Measurements from ENCODE around the gene GNB1. TPM values are rescaled to one million over a fixed set of nuclear protein-coding genes. Genes with fewer than 3 reads are reported as not detected.
A peak's percentile ranks its signal among the peaks of the same experiment; 100 is the strongest.

GNB1 gene
- polyA plus RNA-seq, 1 experiment = 400 TPM

DNA sequence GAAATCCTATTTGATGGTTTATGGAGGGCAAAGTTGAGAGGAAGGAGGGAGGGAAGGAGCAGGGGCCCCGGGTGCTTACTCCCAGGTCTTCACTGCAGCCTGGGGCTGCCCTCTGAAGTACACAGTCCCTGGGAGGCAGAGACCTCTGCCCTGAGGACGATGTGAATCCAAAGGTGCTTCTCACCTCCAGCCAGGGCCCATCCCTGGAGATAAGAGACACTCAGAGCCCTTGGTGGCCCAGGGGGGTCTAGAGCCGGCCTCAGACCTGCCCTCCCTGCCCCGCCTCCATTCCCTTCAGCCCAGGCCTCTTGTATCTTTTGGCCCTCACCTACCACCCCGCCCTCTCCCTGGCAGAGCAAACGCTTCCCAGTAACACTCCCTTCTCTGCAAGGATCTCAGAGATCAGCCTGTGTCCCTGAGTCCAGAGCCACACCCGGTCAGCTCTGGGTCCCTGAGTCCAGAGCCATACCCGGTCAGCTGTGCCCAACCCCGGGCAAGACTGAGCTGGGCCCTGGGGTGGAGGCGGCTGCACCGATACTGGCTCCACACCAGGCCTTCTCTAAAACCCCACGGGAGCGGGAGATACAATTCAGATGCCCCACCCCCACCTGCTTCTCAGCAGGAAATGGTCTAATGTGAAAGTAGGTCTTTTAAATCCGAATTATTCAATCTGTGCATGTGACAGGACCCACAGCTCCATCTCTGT is 3.6 kb upstream of the GNB1 start:
- TF ChIP-seq, protein P1, sequence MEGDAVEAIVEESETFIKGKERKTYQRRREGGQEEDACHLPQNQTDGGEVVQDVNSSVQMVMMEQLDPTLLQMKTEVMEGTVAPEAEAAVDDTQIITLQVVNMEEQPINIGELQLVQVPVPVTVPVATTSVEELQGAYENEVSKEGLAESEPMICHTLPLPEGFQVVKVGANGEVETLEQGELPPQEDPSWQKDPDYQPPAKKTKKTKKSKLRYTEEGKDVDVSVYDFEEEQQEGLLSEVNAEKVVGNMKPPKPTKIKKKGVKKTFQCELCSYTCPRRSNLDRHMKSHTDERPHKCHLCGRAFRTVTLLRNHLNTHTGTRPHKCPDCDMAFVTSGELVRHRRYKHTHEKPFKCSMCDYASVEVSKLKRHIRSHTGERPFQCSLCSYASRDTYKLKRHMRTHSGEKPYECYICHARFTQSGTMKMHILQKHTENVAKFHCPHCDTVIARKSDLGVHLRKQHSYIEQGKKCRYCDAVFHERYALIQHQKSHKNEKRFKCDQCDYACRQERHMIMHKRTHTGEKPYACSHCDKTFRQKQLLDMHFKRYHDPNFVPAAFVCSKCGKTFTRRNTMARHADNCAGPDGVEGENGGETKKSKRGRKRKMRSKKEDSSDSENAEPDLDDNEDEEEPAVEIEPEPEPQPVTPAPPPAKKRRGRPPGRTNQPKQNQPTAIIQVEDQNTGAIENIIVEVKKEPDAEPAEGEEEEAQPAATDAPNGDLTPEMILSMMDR (IDR thresholded peaks at IDR 0.05; ENCODE audit: low read depth, low read length) = no peak
- no peak for DNase-seq (ENCODE audit: low read depth, low spot score)
- no peaks in the 10 kb centered on the region for H3K9me3 ChIP-seq (ENCODE audit: control insufficient read depth, insufficient read depth, low read length)
- peaks cover under 1% of the 10 kb centered on the region for H3K27me3 ChIP-seq (ENCODE audit: control insufficient read depth, insufficient read depth, low read length)
- no peak overlapping the region for H3K27ac ChIP-seq (ENCODE audit: low read depth, low read length)
- no peak overlapping the region for H3K4me3 ChIP-seq (ENCODE audit: low read depth, low read length)
- ChIA-PET POLR2A (interaction anchor here (0.6 kb wide), 1 partner anchor 15 kb away, joined by 8 read pairs; no protein-coding TSS in a partner anchor), CTCF (interaction anchor here (2.5 kb wide), 1 partner anchor 11 kb away, joined by 15 read pairs; no protein-coding TSS in a partner anchor)

DNA sequence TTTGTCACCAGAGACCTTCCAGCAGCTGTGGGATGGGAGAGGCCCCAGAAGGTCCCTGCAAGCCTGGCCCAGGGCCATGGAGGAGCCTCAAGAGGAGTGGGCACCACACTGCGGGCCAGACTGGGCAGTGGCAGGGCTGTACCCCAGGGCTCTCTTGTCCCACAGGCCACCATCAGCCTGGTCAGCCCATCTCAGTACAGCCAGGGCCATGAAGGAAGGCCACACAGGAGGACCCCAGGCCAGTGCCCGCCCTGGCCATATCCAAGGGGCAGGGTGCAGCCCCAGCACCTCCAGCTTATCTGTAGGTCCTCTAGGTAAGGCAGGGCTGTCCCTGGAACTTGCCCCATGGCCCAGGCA is 3.1 kb upstream of the GNB1 start:
- ChIA-PET CTCF (no interaction called here), POLR2A (no interaction called here)
- no peaks in the 10 kb centered on the region for H3K27me3 ChIP-seq (ENCODE audit: control insufficient read depth, insufficient read depth, low read length)
- no peak overlapping the region for H3K4me3 ChIP-seq (ENCODE audit: low read depth, low read length)
- H3K27ac ChIP-seq (ENCODE audit: low read depth, low read length) = no peak overlapping the region
- no peak for DNase-seq (ENCODE audit: low read depth, low spot score)
- H3K9me3 ChIP-seq (ENCODE audit: control insufficient read depth, insufficient read depth, low read length) = no peaks in the 10 kb centered on the region
- TF ChIP-seq, protein P1 (IDR thresholded peaks at IDR 0.05; ENCODE audit: low read depth, low read length) = no peak

DNA sequence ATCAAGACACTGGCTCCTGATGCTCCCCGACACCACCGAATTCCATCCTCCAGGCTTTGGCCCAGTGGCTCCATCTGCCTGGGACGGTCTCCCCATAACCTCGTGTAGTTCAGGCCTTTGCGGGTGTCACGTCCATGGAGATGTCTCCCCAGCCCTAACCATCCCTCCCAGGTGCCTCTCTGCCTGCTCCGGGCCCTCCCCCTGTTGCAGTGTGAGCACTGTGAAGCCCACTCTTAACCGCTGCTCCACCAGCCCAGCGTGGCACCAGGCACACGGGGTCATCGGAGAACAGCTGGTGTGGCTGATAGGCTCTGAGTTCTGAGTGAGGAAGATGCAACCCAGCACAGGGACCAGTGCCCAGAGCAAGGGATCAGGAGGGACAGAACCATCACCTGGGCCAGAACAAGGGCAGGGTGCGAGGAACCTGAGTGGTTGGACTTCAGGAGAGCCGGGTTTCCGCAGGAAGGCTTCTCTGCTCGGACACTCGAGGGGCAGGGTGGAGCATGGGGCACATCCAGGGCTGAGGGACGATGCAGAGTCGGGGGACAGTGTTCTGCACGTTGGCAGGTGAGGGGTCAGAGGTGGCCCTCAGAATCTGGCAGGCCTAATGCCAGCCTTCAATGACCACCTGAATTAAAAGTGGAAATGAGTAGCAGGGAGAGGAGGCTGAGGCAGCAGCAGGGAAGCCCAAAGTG is 2.6 kb upstream of the GNB1 start:
- Histone ChIP-seq H3K9me3 (ENCODE audit: control insufficient read depth, insufficient read depth, low read length) (no peaks in the 10 kb centered on the region), H3K4me3 (ENCODE audit: low read depth, low read length) (no peak overlapping the region), H3K27me3 (ENCODE audit: control insufficient read depth, insufficient read depth, low read length) (no peaks in the 10 kb centered on the region), H3K27ac (ENCODE audit: low read depth, low read length) (no peak overlapping the region)
- ChIA-PET CTCF (no interaction called here), POLR2A (no interaction called here)
- no peak for DNase-seq (ENCODE audit: low read depth, low spot score)
- TF ChIP-seq, protein P1 (IDR thresholded peaks at IDR 0.05; ENCODE audit: low read depth, low read length) = no peak

DNA sequence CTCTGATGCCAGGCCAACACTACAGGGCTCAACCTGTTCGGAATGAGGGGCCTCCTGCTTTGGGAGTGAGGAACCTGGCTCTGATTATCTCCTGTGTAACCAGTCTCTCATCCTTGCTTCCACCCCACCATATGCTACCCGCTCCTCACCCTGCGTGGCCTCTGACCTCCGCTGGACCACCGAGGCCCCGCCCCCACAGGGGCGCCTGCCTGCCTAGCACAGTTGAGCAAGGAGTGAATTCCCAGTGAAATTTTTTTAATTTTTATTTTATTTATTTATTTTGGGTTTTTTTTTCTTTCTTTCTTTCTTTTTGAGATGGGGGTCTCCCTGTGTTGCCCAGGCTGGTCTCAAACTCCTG is 1.9 kb upstream of the GNB1 start:
- Histone ChIP-seq H3K27me3 (ENCODE audit: control insufficient read depth, insufficient read depth, low read length) (no peaks in the 10 kb centered on the region), H3K27ac (ENCODE audit: low read depth, low read length) (no peak overlapping the region), H3K9me3 (ENCODE audit: control insufficient read depth, insufficient read depth, low read length) (no peaks in the 10 kb centered on the region), H3K4me3 (ENCODE audit: low read depth, low read length) (no peak overlapping the region)
- ChIA-PET POLR2A (no interaction called here), CTCF (no interaction called here)
- DNase-seq (ENCODE audit: low read depth, low spot score) = no peak
- TF ChIP-seq, protein P1 (IDR thresholded peaks at IDR 0.05; ENCODE audit: low read depth, low read length) = no peak

DNA sequence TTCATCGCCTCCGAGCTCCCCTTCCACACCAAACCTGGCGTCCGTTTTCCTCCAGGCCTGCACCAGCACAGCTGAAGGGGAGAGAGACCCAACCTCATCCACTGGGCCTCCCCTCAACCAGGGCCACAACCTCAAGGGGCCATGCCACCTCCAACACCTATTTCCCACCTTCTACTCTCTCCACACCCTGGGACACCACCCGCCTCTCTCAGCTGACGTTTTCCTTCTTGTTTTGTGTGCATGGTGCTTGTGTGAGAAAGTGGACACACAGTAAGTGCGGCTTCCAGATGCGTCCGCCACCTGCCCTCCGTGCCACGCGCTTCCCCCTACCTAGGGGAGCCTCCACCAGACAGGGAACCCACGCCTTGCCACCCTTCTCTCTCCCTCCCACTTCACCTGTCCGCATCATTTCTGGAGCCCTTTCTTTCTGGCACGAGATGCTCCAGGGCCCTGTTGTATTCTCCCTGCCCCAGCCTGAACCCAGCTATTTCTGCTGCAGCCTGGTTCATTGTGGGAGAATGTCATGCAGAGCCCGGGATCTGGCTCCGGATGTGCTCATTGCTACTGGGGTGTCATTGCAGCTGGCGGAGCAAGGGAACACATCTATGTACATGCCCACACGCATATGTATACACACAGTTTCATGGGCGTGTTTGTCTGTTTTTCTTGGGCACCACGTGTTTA is 1.3 kb upstream of the GNB1 start:
- POLR2A ChIA-PET = interaction anchor here (0.6 to 1.3 kb wide), 5 partner anchors 9 to 166 kb away, joined by 3 to 11 read pairs (median 4); no protein-coding TSS in a partner anchor
- H3K27ac ChIP-seq (ENCODE audit: low read depth, low read length) = peak overlapping the region; percentile 11
- no peak for DNase-seq (ENCODE audit: low read depth, low spot score)

More for the DNA sequence above, 1.3 kb upstream of the GNB1 start:
- Histone ChIP-seq H3K9me3 (ENCODE audit: control insufficient read depth, insufficient read depth, low read length) (no peaks in the 10 kb centered on the region), H3K27me3 (ENCODE audit: control insufficient read depth, insufficient read depth, low read length) (no peaks in the 10 kb centered on the region), H3K4me3 (ENCODE audit: low read depth, low read length) (peak overlapping the region; percentile 76)
- CTCF ChIA-PET = interaction anchor here (0.5 to 1.4 kb wide), 2 partner anchors 14 to 17 kb away, joined by 7 to 10 read pairs; no protein-coding TSS in a partner anchor
- TF ChIP-seq, protein P1 (IDR thresholded peaks at IDR 0.05; ENCODE audit: low read depth, low read length) = no peak

Measured in AG04450 (cell line).